ENCODE data around the gene ZMYND8.
"Not testable (repeated sequence)": the region's sequence is repeated elsewhere in the genome, so short reads cannot be mapped to it uniquely, and the experiment has no call there.

- TF ChIP-seq, protein P1, sequence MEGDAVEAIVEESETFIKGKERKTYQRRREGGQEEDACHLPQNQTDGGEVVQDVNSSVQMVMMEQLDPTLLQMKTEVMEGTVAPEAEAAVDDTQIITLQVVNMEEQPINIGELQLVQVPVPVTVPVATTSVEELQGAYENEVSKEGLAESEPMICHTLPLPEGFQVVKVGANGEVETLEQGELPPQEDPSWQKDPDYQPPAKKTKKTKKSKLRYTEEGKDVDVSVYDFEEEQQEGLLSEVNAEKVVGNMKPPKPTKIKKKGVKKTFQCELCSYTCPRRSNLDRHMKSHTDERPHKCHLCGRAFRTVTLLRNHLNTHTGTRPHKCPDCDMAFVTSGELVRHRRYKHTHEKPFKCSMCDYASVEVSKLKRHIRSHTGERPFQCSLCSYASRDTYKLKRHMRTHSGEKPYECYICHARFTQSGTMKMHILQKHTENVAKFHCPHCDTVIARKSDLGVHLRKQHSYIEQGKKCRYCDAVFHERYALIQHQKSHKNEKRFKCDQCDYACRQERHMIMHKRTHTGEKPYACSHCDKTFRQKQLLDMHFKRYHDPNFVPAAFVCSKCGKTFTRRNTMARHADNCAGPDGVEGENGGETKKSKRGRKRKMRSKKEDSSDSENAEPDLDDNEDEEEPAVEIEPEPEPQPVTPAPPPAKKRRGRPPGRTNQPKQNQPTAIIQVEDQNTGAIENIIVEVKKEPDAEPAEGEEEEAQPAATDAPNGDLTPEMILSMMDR (IDR thresholded peaks at IDR 0.05) = not testable (repeated sequence)
- TF ChIP-seq POLR2A (IDR thresholded peaks at IDR 0.05; ENCODE audit: low read depth); POLR2AphosphoS5 (IDR thresholded peaks at IDR 0.05): not testable (repeated sequence)
These were observed 37.5 kb upstream of the ZMYND8 start for GRCh38 chr20:47393796-47394514.
